H1 (cell line): ENCODE data around the gene SLC23A3. TPM values are rescaled to one million over a fixed set of nuclear protein-coding genes. Genes with fewer than 3 reads are reported as not detected.

ENCODE experiments used
- CTCF ChIA-PET: fragments of 300-600 bp; sonication (Branson Sonifier 250); formaldehyde crosslinking; loops from one replicate; lab custom pipeline; 2021; ENCODE audit not compliant: partially characterized antibody; lab: Charles Lee
- POLR2A ChIA-PET: fragments of 300-600 bp; sonication (Branson Sonifier 250); formaldehyde crosslinking; loops from one replicate; lab custom pipeline; 2021; ENCODE audit warnings: inconsistent platforms; ENCODE audit not compliant: partially characterized antibody; lab: Charles Lee
- DNase-seq, 2 experiments: peaks; one replicate each; pipeline versions ENCODE4 v3.0.0 to v3.0.0-alpha.2; 2010 to 2022; ENCODE audit warnings: low spot score in 2 of 2, low read depth in 1 of 2, mixed read lengths in 1 of 2
- FAIRE-seq: peaks from 2 replicates; lab custom pipeline; 2011; peaks lifted over from hg19 to GRCh38; lab: Jason Lieb, UNC
- H2AFZ ChIP-seq: 2 replicates; pipeline ENCODE4 v1.8.1; 2012; ENCODE audit warnings: low read length, inconsistent platforms
- H2AK5ac ChIP-seq: 2 replicates; pipeline ENCODE4 v1.6.1; 2013; ENCODE audit warnings: low read depth, low read length
- H2BK120ac ChIP-seq: replicated peaks from 2 replicates; pipeline ENCODE3; 2013; ENCODE audit warnings: low read depth, low read length, inconsistent platforms
- H2BK12ac ChIP-seq: 2 replicates; pipeline ENCODE4 v1.6.1; 2013; ENCODE audit warnings: low read depth, low read length
- H2BK15ac ChIP-seq: 2 replicates; pipeline ENCODE4 v1.6.1; 2013; ENCODE audit warnings: low read length
- H2BK20ac ChIP-seq: 2 replicates; pipeline ENCODE4 v1.6.1; 2013; ENCODE audit warnings: low read length
- H2BK5ac ChIP-seq: 2 replicates; pipeline ENCODE4 v1.6.1; 2013; ENCODE audit warnings: low read depth, low read length
- H3K14ac ChIP-seq: 2 replicates; pipeline ENCODE4 v1.6.1; 2013; ENCODE audit warnings: inconsistent platforms; ENCODE audit not compliant: insufficient read length
- H3K18ac ChIP-seq: 2 replicates; pipeline ENCODE4 v1.6.1; 2013; ENCODE audit warnings: low read length; ENCODE audit errors: extremely low read depth
- H3K23ac ChIP-seq: 2 replicates; pipeline ENCODE4 v1.6.1; 2013; ENCODE audit warnings: inconsistent platforms; ENCODE audit not compliant: insufficient read length
- H3K23me2 ChIP-seq: 2 replicates; pipeline ENCODE4 v1.6.1; 2013; ENCODE audit warnings: low read depth, low read length
- H3K27ac ChIP-seq: 2 replicates; pipeline ENCODE4 v1.6.1; 2011; ENCODE audit warnings: low read depth, low read length, inconsistent platforms
- H3K27me3 ChIP-seq, 4 experiments: replicated peaks in 1 of 4; 1 replicate in 1 of 4; 2 replicates in 3 of 4; pipeline versions ENCODE4 v1.6.1 to v1.8.1; 2011 to 2013; ENCODE audit warnings: low read length in 3 of 4, mild to moderate bottlenecking in 3 of 4, inconsistent platforms in 2 of 4, mixed read lengths in 2 of 4, moderate library complexity in 1 of 4; ENCODE audit not compliant: control insufficient read depth in 3 of 4, insufficient read depth in 3 of 4; ENCODE audit errors: extremely low read depth in 1 of 4
- H3K36me3 ChIP-seq, 4 experiments: 2 replicates each; pipeline versions ENCODE4 v1.6.1 to v1.8.1; 2011 to 2013; ENCODE audit warnings: mild to moderate bottlenecking in 4 of 4, low read length in 3 of 4, moderate library complexity in 2 of 4, control low read depth in 1 of 4, inconsistent platforms in 1 of 4; ENCODE audit not compliant: insufficient read depth in 4 of 4, control insufficient read depth in 2 of 4
- H3K4ac ChIP-seq: replicated peaks from 2 replicates; pipeline ENCODE3; 2013; ENCODE audit warnings: low read length, low read depth, mixed read lengths, inconsistent platforms; ENCODE audit not compliant: insufficient read length
- H3K4me1 ChIP-seq, 4 experiments: replicated peaks in 1 of 4; 1 replicate in 1 of 4; 2 replicates in 3 of 4; pipeline versions ENCODE4 v1.6.1 to v1.8.1; 2011 to 2013; ENCODE audit warnings: low read length in 3 of 4, inconsistent platforms in 2 of 4, mixed read lengths in 1 of 4; ENCODE audit not compliant: insufficient read depth in 4 of 4, control insufficient read depth in 3 of 4
- H3K4me2 ChIP-seq, 2 experiments: 2 replicates each; pipeline versions ENCODE4 v1.6.1 to v1.8.1; 2011 to 2013; ENCODE audit warnings: low read depth in 2 of 2, low read length in 2 of 2, control low read depth in 1 of 2, inconsistent platforms in 1 of 2, mild to moderate bottlenecking in 1 of 2; ENCODE audit not compliant: insufficient read depth in 1 of 2
- H3K4me3 ChIP-seq, 4 experiments: fragments of 200-600, 300-600 bp in 1 of 4; sonication (generic), shearing (Covaris generic), sonication (Bioruptor Twin) in 1 of 4; 2 replicates each; pipeline versions ENCODE4 v1.5.1 to v1.8.1; 2011 to 2016; ENCODE audit warnings: low read length in 4 of 4, low read depth in 3 of 4, control low read depth in 2 of 4, inconsistent platforms in 2 of 4, mild to moderate bottlenecking in 2 of 4, mixed read lengths in 1 of 4, moderate library complexity in 1 of 4; ENCODE audit not compliant: insufficient read depth in 2 of 4; ENCODE audit errors: extremely low read depth in 1 of 4
- H3K56ac ChIP-seq: replicated peaks from 2 replicates; pipeline ENCODE3; 2013; ENCODE audit warnings: low read depth, mild to moderate bottlenecking, mixed read lengths, low read length, inconsistent platforms; ENCODE audit not compliant: insufficient read length
- H3K79me1 ChIP-seq: 2 replicates; pipeline ENCODE4 v1.6.1; 2013; ENCODE audit warnings: low read depth, low read length, control low read depth
- H3K79me2 ChIP-seq, 2 experiments: 2 replicates each; pipeline versions ENCODE4 v1.6.1 to v1.8.1; 2012 to 2013; ENCODE audit warnings: low read length in 2 of 2, mild to moderate bottlenecking in 2 of 2, inconsistent platforms in 1 of 2; ENCODE audit not compliant: insufficient read depth in 2 of 2, control insufficient read depth in 1 of 2
- H3K9ac ChIP-seq, 4 experiments: replicated peaks in 1 of 4; 1 replicate in 1 of 4; 2 replicates in 3 of 4; pipeline versions ENCODE4 v1.6.1 to v1.8.1; 2011 to 2013; ENCODE audit warnings: low read depth in 3 of 4, low read length in 3 of 4, control low read depth in 2 of 4, mild to moderate bottlenecking in 2 of 4, moderate library complexity in 2 of 4, inconsistent platforms in 1 of 4; ENCODE audit errors: extremely low read depth in 1 of 4
- H3K9me3 ChIP-seq, 2 experiments: 2 replicates each; pipeline versions ENCODE4 v1.6.1 to v1.8.1; 2012 to 2013; ENCODE audit warnings: mild to moderate bottlenecking in 2 of 2, moderate library complexity in 2 of 2, control low read depth in 1 of 2, inconsistent platforms in 1 of 2, low read depth in 1 of 2, low read length in 1 of 2, mixed read lengths in 1 of 2; ENCODE audit not compliant: insufficient read depth in 2 of 2
- H4K20me1 ChIP-seq, 2 experiments: replicated peaks in 1 of 2; 2 replicates each; pipeline versions ENCODE3 to v1.8.1; 2011 to 2013; ENCODE audit warnings: inconsistent platforms in 2 of 2, low read length in 2 of 2, mild to moderate bottlenecking in 1 of 2; ENCODE audit not compliant: insufficient read depth in 2 of 2, control insufficient read depth in 1 of 2
- H4K5ac ChIP-seq: 2 replicates; pipeline ENCODE4 v1.6.1; 2013; ENCODE audit warnings: low read length, low read depth, mixed read lengths, inconsistent platforms; ENCODE audit not compliant: insufficient read length
- H4K8ac ChIP-seq: 2 replicates; pipeline ENCODE4 v1.8.0; 2013; ENCODE audit warnings: mild to moderate bottlenecking, moderate library complexity, low read length, inconsistent platforms; ENCODE audit not compliant: insufficient read depth; ENCODE audit errors: extremely low read depth
- H4K91ac ChIP-seq: replicated peaks from 2 replicates; pipeline ENCODE3; 2013; ENCODE audit warnings: low read length, mixed read lengths, inconsistent platforms; ENCODE audit not compliant: insufficient read length
- CBX8 ChIP-seq: fragments of 300-800, 300-1000 bp; sonication (generic); IDR thresholded peaks from 2 replicates; pipeline ENCODE4 v1.7.1; 2016; ENCODE audit warnings: low read depth, low read length, borderline replicate concordance
- CTBP2 ChIP-seq: IDR thresholded peaks from 2 replicates; pipeline ENCODE4 v1.7.0; 2011; ENCODE audit warnings: borderline replicate concordance, mild to moderate bottlenecking, moderate library complexity, mixed read lengths, low read length; ENCODE audit not compliant: insufficient read depth, insufficient read length
- HDAC2 ChIP-seq, 2 experiments: fragments of 300-600 bp in 1 of 2; sonication (generic) in 1 of 2; IDR thresholded peaks; 2 replicates each; pipeline ENCODE4 v1.6.1; 2011 to 2012; ENCODE audit warnings: low read depth in 2 of 2, low read length in 2 of 2, mild to moderate bottlenecking in 2 of 2, moderate library complexity in 2 of 2, borderline replicate concordance in 1 of 2, inconsistent platforms in 1 of 2
- JUN ChIP-seq: IDR thresholded peaks from 2 replicates; pipeline ENCODE4 v1.6.1; 2011; ENCODE audit warnings: low read depth, mild to moderate bottlenecking, improper control_type of control experiment, low read length
- MAFK ChIP-seq: IDR thresholded peaks from 2 replicates; pipeline ENCODE4 v1.6.1; 2012; ENCODE audit warnings: low read depth, mild to moderate bottlenecking, improper control_type of control experiment, low read length
- TAF7 ChIP-seq: optimal IDR thresholded peaks from 2 replicates; pipeline ENCODE3; 2011; ENCODE audit warnings: low read depth, mild to moderate bottlenecking, inconsistent platforms, low read length, moderate library complexity, borderline replicate concordance
- TCF12 ChIP-seq: IDR thresholded peaks from 2 replicates; pipeline ENCODE4 v1.6.1; 2011; ENCODE audit warnings: low read depth, mild to moderate bottlenecking, low read length
- YY1 ChIP-seq: IDR thresholded peaks from 2 replicates; pipeline ENCODE4 v1.6.1; 2011; ENCODE audit warnings: low read depth, mild to moderate bottlenecking, low read length
- WGBS, 2 experiments: shearing (Covaris generic) in 1 of 2; methylation state at CpG; one replicate each; pipeline versions ENCODE4 v1.1.6 to v1.1.7; 2013 to 2015; ENCODE audit warnings: low lambda C conversion rate in 2 of 2, mixed read lengths in 2 of 2, inconsistent platforms in 1 of 2, low coverage in 1 of 2, missing lambda C conversion rate in 1 of 2; ENCODE audit not compliant: insufficient replicate concordance in 2 of 2, insufficient coverage in 1 of 2, insufficient read length in 1 of 2; ENCODE audit errors: extremely low coverage in 1 of 2, missing lambda C conversion rate in 1 of 2; 5-methylcytosine and 5-hydroxymethylcytosine counted together
- polyA plus RNA-seq, 7 experiments: library from polyadenylated mRNA; depleted of rRNA in 3 of 7; stranded (reverse) in 5 of 7; unstranded in 2 of 7; fragments of >200 nt in 5 of 7; fragments of 200-250 nt in 2 of 7; gene quantifications; 1 replicate in 5 of 7; 2 replicates in 1 of 7; 4 replicates in 1 of 7; pipeline versions ENCODE4 v1.2.1 to v1.2.3, GENCODE V29; 2011 to 2013; ENCODE audit warnings: missing spikeins in 2 of 7, mixed read lengths in 2 of 7
- total RNA-seq: library from RNA; stranded (reverse); fragmentation: NEBNext Ultra II Directional; extraction: Animal tissue kit (Norgen Biotek cat#: 25700); gene quantifications from 2 replicates; pipeline ENCODE4 v1.2.1, GENCODE V29; 2021

SLC23A3 gene
- total and polyA plus RNA-seq, 2 of the 8 experiments (the other 6 are each of a cell fraction or from before 2014, with no cell fraction given): 0.35 to 0.84 TPM

- H2AK5ac ChIP-seq: no peak within 1 kb of the TSS
- peak within 1 kb of the TSS; percentile 89 for H2BK5ac ChIP-seq
- peaks cover 0 to 3% of the 10 kb centered on the region in 2 experiments for H4K20me1 ChIP-seq
- H2BK12ac ChIP-seq: peak within 1 kb of the TSS; percentile 52; the same call in 1 of the 2 replicates
- H4K5ac ChIP-seq: peak within 1 kb of the TSS; percentile 92
- H3K18ac ChIP-seq: peak within 1 kb of the TSS; percentile 83; the same call in 1 of the 2 replicates
- DNase-seq: peak; percentile 61 to 88
- H3K36me3 ChIP-seq: peaks cover 6 to 29% (median 20%) of the 10 kb centered on the region in 4 experiments; a peak in 6 of 8 replicates
- peaks cover 6% of the 10 kb centered on the region for H3K79me1 ChIP-seq
- H3K4ac ChIP-seq: no peak within 1 kb of the TSS
- H2BK15ac ChIP-seq: no peak within 1 kb of the TSS; the same call in 1 of the 2 replicates
- H4K91ac ChIP-seq: peak within 1 kb of the TSS; percentile 40
- H3K4me3 ChIP-seq: peak within 1 kb of the TSS; percentile 78 to 96 (median 92)
- H3K9ac ChIP-seq: peak within 1 kb of the TSS; percentile 60 to 92 (median 68)
- no peak within 1 kb of the TSS for H2BK120ac ChIP-seq
- H3K4me1 ChIP-seq: peaks cover 0 to 13% (median 6%) of the 10 kb centered on the region in 4 experiments; a peak in 6 of 7 replicates
- ChIA-PET POLR2A (interaction anchor here (0.9 to 3.0 kb wide), 4 partner anchors 16 to 118 kb away, joined by 3 to 21 read pairs (median 12); partner anchors contain the start of genes ABCB6 and ZFAND2B), CTCF (interaction anchor here (1.4 to 2.0 kb wide), 2 partner anchors 14 to 28 kb away, joined by 3 to 7 read pairs; no protein-coding TSS in a partner anchor)
- no peaks in the 10 kb centered on the region for H3K9me3 ChIP-seq
- H3K79me2 ChIP-seq: peaks cover 0 to 8% of the 10 kb centered on the region in 2 experiments; a peak in 1 of 4 replicates
- H2AFZ ChIP-seq: peak within 1 kb of the TSS; percentile 69
- peak within 1 kb of the TSS; percentile 78 for H3K27ac ChIP-seq
- no peaks in the 10 kb centered on the region for H3K27me3 ChIP-seq
- H3K4me2 ChIP-seq: peak within 1 kb of the TSS; percentile 82 to 96
- H4K8ac ChIP-seq: peak within 1 kb of the TSS; percentile 82
- peak within 1 kb of the TSS; percentile 50 for H3K56ac ChIP-seq
- no peak within 1 kb of the TSS for H2BK20ac ChIP-seq
- H3K14ac ChIP-seq: no peak within 1 kb of the TSS
- FAIRE-seq: no peak
- WGBS, 2 experiments: 2% methylated on average over 32 of the region's 67 CpGs; no CpG with 5 or more reads in 1 of the 2 experiments
- H3K23me2 ChIP-seq: peaks cover 11% of the 10 kb centered on the region; the same call in 1 of the 2 replicates
- H3K23ac ChIP-seq: no peak within 1 kb of the TSS
- TF ChIP-seq TCF12: no peak
- TF ChIP-seq CBX8: no peak
- TF ChIP-seq MAFK: peak; percentile 12; the same call in 1 of the 2 replicates
- TF ChIP-seq CTBP2: no peak
- TF ChIP-seq HDAC2 (IDR thresholded peaks at IDR 0.05; ENCODE audit: borderline replicate concordance in 1 of 2, low read depth in 2 of 2, low read length in 2 of 2): no peak
- no peak for TF ChIP-seq TAF7
- no peak for TF ChIP-seq JUN
- TF ChIP-seq YY1: no peak
Observed at GRCh38 chr2:219177552-219178376, 7.9 kb upstream of the SLC23A3 start, which contains the start of gene RETREG2. RETREG2 (plus strand) TSS chr2:219178275; CDS start chr2:219178353, 78 bp downstream.
